Endothelial cell of umbilical vein (primary cell): ENCODE results near the gene BLOC1S3. TPM values are rescaled to one million over a fixed set of nuclear protein-coding genes. Genes with fewer than 3 reads are reported as not detected.

ENCODE experiments used
- BruUV-seq: library from RNA; stranded (reverse); fragments of 400-500 nt; replicated peaks from 2 replicates; lab custom pipeline; 2021; lab: Mats Ljungman, UMichigan
- CTCF ChIA-PET: fragments of 300-600, 350-600 bp; sonication (Branson Sonifier 250); formaldehyde crosslinking; loops from one replicate; lab custom pipeline; 2021; ENCODE audit warnings: antibody characterized with exemption, inconsistent platforms; lab: Charles Lee
- POLR2A ChIA-PET: fragments of 300-600, 350-600 bp; sonication (Branson Sonifier 250); formaldehyde crosslinking; loops from one replicate; lab custom pipeline; 2021; ENCODE audit warnings: antibody characterized with exemption, inconsistent platforms; lab: Charles Lee
- DNase-seq: peaks from one replicate; pipeline ENCODE4 v3.0.0-alpha.2; 2011; ENCODE audit warnings: low read depth, low spot score
- FAIRE-seq: peaks from 2 replicates; lab custom pipeline; 2011; peaks lifted over from hg19 to GRCh38; lab: Jason Lieb, UNC
- H2AFZ ChIP-seq: 2 replicates; pipeline ENCODE4 v1.6.0; 2012; ENCODE audit warnings: low read depth, low read length, control low read depth, inconsistent platforms
- H3K27ac ChIP-seq: 2 replicates; pipeline ENCODE4 v1.5.1; 2011; ENCODE audit warnings: low read depth, mild to moderate bottlenecking, control low read depth, low read length, moderate library complexity; ENCODE audit not compliant: insufficient read depth
- H3K27me3 ChIP-seq, 2 experiments: 2 replicates each; pipeline versions ENCODE4 v1.6.0 to v1.6.1; 2011; ENCODE audit warnings: low read length in 2 of 2, mixed read lengths in 1 of 2; ENCODE audit not compliant: control insufficient read depth in 2 of 2, insufficient read depth in 2 of 2
- H3K36me3 ChIP-seq, 2 experiments: 2 replicates in 1 of 2; 3 replicates in 1 of 2; pipeline ENCODE4 v1.5.1; 2011; ENCODE audit warnings: low read length in 2 of 2, mild to moderate bottlenecking in 1 of 2, moderate library complexity in 1 of 2; ENCODE audit not compliant: control insufficient read depth in 2 of 2, insufficient read depth in 2 of 2; ENCODE audit errors: extremely low read depth in 1 of 2
- H3K4me1 ChIP-seq: 3 replicates; pipeline ENCODE4 v1.5.1; 2011; ENCODE audit warnings: mild to moderate bottlenecking, low read length; ENCODE audit not compliant: control insufficient read depth, insufficient read depth; ENCODE audit errors: extremely low read depth
- H3K4me2 ChIP-seq: 2 replicates; pipeline ENCODE4 v1.6.1; 2011; ENCODE audit warnings: low read length, control low read depth, mixed read lengths; ENCODE audit not compliant: insufficient read depth
- H3K4me3 ChIP-seq, 3 experiments: fragments of 200-600 bp in 1 of 3; sonication (generic), shearing (Covaris generic) in 1 of 3; replicated peaks in 1 of 3; 2 replicates each; pipeline ENCODE4 v1.5.1; 2011 to 2016; ENCODE audit warnings: control low read depth in 3 of 3, low read length in 3 of 3, mild to moderate bottlenecking in 2 of 3, inconsistent platforms in 1 of 3, low read depth in 1 of 3, moderate library complexity in 1 of 3; ENCODE audit not compliant: insufficient read depth in 1 of 3
- H3K79me2 ChIP-seq: 2 replicates; pipeline ENCODE4 v1.6.0; 2012; ENCODE audit warnings: low read length, inconsistent platforms; ENCODE audit not compliant: control insufficient read depth, insufficient read depth
- H3K9ac ChIP-seq: replicated peaks from 2 replicates; pipeline ENCODE3; 2011; ENCODE audit warnings: low read length, control low read depth; ENCODE audit not compliant: insufficient read depth; ENCODE audit errors: extremely low read depth
- H3K9me1 ChIP-seq: replicated peaks from 3 replicates; pipeline ENCODE4 v1.6.0; 2011; ENCODE audit warnings: mild to moderate bottlenecking, low read length; ENCODE audit not compliant: control insufficient read depth, insufficient read depth; ENCODE audit errors: extremely low read depth
- H3K9me3 ChIP-seq: replicated peaks from 2 replicates; pipeline ENCODE4 v1.5.1; 2012; ENCODE audit warnings: low read length, inconsistent platforms; ENCODE audit not compliant: control insufficient read depth, insufficient read depth
- H4K20me1 ChIP-seq: replicated peaks from 2 replicates; pipeline ENCODE3; 2011; ENCODE audit warnings: mild to moderate bottlenecking, low read length; ENCODE audit not compliant: control insufficient read depth, insufficient read depth; ENCODE audit errors: extremely low read depth
- CTCF ChIP-seq, 2 donors: IDR thresholded peaks; 1 replicate in 1 of 2; 2 replicates in 1 of 2; pipeline ENCODE4 v1.5.1; 2011; ENCODE audit warnings: low read length in 2 of 2, mild to moderate bottlenecking in 2 of 2, moderate library complexity in 2 of 2, control low read depth in 1 of 2, inconsistent platforms in 1 of 2, low read depth in 1 of 2; ENCODE audit not compliant: insufficient read depth in 1 of 2; ENCODE audit errors: extremely low read depth in 1 of 2
- EZH2 ChIP-seq: IDR thresholded peaks from 2 replicates; pipeline ENCODE4 v1.6.1; 2012; ENCODE audit warnings: borderline replicate concordance, low read depth, mild to moderate bottlenecking, moderate library complexity, low read length, inconsistent platforms; ENCODE audit not compliant: severe bottlenecking
- FOS ChIP-seq: IDR thresholded peaks from 2 replicates; pipeline ENCODE4 v1.6.1; 2011; ENCODE audit warnings: mild to moderate bottlenecking, low read length, moderate library complexity, borderline replicate concordance; ENCODE audit not compliant: insufficient read depth
- GATA2 ChIP-seq: IDR thresholded peaks from 2 replicates; pipeline ENCODE4 v1.7.0; 2011; ENCODE audit warnings: low read depth, mild to moderate bottlenecking, moderate library complexity, mixed read lengths, low read length; ENCODE audit not compliant: insufficient read length, insufficient read depth
- JUN ChIP-seq: IDR thresholded peaks from 2 replicates; pipeline ENCODE4 v1.6.1; 2011; ENCODE audit warnings: borderline replicate concordance, low read depth; ENCODE audit not compliant: insufficient read length, insufficient read depth
- POLR2A ChIP-seq: IDR thresholded peaks from 2 replicates; pipeline ENCODE4 v1.6.1; 2012; ENCODE audit warnings: low read depth, mild to moderate bottlenecking, control low read depth, low read length
- POLR2AphosphoS5 ChIP-seq: IDR thresholded peaks from 2 replicates; pipeline ENCODE4 v1.6.1; 2012; ENCODE audit warnings: low read depth, mild to moderate bottlenecking, control low read depth, low read length, moderate library complexity; ENCODE audit not compliant: insufficient read depth
- dilution Hi-C: fragments of 300-500 bp; cut with MboI; formaldehyde crosslinking; loops from one replicate; pipeline ENCODE4 v1.15.0; 2019; ENCODE audit warnings: low sequenced_read_pairs; ENCODE audit not compliant: extremely low pct_ligation_motif_present
- intact Hi-C: fragments of 100-400 bp; cut with micrococcal nuclease; formaldehyde crosslinking; loops from one replicate; pipeline ENCODE4 v1.10.0; 2022
- polyA plus RNA-seq, 4 experiments: library from polyadenylated mRNA; depleted of rRNA in 3 of 4; stranded (reverse) in 3 of 4; unstranded in 1 of 4; fragments of >200 nt; gene quantifications; 2 replicates each; pipeline versions ENCODE4 v1.2.1 to v1.2.3, GENCODE V29; 2011 to 2012; ENCODE audit warnings: missing spikeins in 1 of 4
- total RNA-seq: library from RNA; stranded (reverse); gene quantifications from 2 replicates; pipeline ENCODE4 v1.2.3, GENCODE V29; 2021

The BLOC1S3 gene
- total and polyA plus RNA-seq, 2 donors (not counting 3 experiments of a cell fraction or from before 2014, with no cell fraction given): 13.6 to 17.4 TPM

- Histone ChIP-seq H3K79me2 (no peaks in the 10 kb centered on the region), H3K27ac (no peak overlapping the region), H2AFZ (no peak overlapping the region), H3K4me2 (no peak overlapping the region), H3K4me3 (no peak overlapping the region), H3K9ac (no peak overlapping the region), H3K9me1 (no peaks in the 10 kb centered on the region), H3K36me3 (no peaks in the 10 kb centered on the region), H4K20me1 (no peaks in the 10 kb centered on the region), H3K4me1 (peaks cover 5% of the 10 kb centered on the region), H3K9me3 (no peaks in the 10 kb centered on the region), H3K27me3 (no peaks in the 10 kb centered on the region)
- ChIA-PET CTCF (no interaction called here), POLR2A (no interaction called here)
- FAIRE-seq: no peak
- no peak for DNase-seq
- TF ChIP-seq GATA2 (no peak), EZH2 (no peak), POLR2A (no peak), POLR2AphosphoS5 (no peak), CTCF (IDR thresholded peaks at IDR 0.05; ENCODE audit: extremely low read depth in 1 of 2, insufficient read depth in 1 of 2, low read depth in 1 of 2, low read length in 2 of 2) (no peak), FOS (no peak), JUN (no peak)
- BruUV-seq: no TSS peak
- intact Hi-C loops: no loop called here
- dilution Hi-C loops: no loop called here
Observed at GRCh38 chr19:45159210-45159970, 19.2 kb upstream of the BLOC1S3 start.
